HL-60 (cell line): ENCODE data around the gene RUNX3.

ENCODE experiments used
- DNase-seq, 2 experiments: peaks; one replicate each; pipeline ENCODE4 v3.0.0-alpha.2; 2010 to 2020; ENCODE audit warnings: low read depth in 1 of 2, low spot score in 1 of 2
- H3K27ac ChIP-seq: fragments of 250-450 bp; sonication (Bioruptor Pico); replicated peaks from 2 replicates; pipeline ENCODE4 v1.5.1; 2020; ENCODE audit warnings: mild to moderate bottlenecking, moderate library complexity
- H3K27me3 ChIP-seq: fragments of 250-450 bp; sonication (Bioruptor Pico); 2 replicates; pipeline ENCODE4 v1.5.1; 2021; ENCODE audit warnings: mild to moderate bottlenecking, moderate library complexity; ENCODE audit not compliant: insufficient read depth, poor library complexity, severe bottlenecking
- H3K4me3 ChIP-seq: replicated peaks from 2 replicates; pipeline ENCODE4 v1.5.1; 2011; ENCODE audit warnings: mild to moderate bottlenecking, control low read depth, low read length; ENCODE audit not compliant: insufficient read depth
- GABPA ChIP-seq: IDR thresholded peaks from 2 replicates; pipeline ENCODE4 v1.6.1; 2012; ENCODE audit warnings: low read depth
- POLR2AphosphoS5 ChIP-seq: IDR thresholded peaks from 2 replicates; pipeline ENCODE4 v1.6.1; 2012; ENCODE audit warnings: low read depth
- SPI1 ChIP-seq: IDR thresholded peaks from 2 replicates; pipeline ENCODE4 v1.6.1; 2012; ENCODE audit warnings: low read depth, mild to moderate bottlenecking, borderline replicate concordance
- TF ChIP-seq, protein P1 (sequence below): IDR thresholded peaks from 2 replicates; pipeline ENCODE4 v1.6.1; 2012; ENCODE audit warnings: low read depth; ENCODE audit not compliant: insufficient replicate concordance
- TF ChIP-seq, protein P2 (sequence below): IDR thresholded peaks from one replicate; pipeline ENCODE4 v1.5.1; 2011; ENCODE audit warnings: low read length, control low read depth, inconsistent platforms; ENCODE audit not compliant: insufficient read depth

The RUNX3 gene

DNA sequence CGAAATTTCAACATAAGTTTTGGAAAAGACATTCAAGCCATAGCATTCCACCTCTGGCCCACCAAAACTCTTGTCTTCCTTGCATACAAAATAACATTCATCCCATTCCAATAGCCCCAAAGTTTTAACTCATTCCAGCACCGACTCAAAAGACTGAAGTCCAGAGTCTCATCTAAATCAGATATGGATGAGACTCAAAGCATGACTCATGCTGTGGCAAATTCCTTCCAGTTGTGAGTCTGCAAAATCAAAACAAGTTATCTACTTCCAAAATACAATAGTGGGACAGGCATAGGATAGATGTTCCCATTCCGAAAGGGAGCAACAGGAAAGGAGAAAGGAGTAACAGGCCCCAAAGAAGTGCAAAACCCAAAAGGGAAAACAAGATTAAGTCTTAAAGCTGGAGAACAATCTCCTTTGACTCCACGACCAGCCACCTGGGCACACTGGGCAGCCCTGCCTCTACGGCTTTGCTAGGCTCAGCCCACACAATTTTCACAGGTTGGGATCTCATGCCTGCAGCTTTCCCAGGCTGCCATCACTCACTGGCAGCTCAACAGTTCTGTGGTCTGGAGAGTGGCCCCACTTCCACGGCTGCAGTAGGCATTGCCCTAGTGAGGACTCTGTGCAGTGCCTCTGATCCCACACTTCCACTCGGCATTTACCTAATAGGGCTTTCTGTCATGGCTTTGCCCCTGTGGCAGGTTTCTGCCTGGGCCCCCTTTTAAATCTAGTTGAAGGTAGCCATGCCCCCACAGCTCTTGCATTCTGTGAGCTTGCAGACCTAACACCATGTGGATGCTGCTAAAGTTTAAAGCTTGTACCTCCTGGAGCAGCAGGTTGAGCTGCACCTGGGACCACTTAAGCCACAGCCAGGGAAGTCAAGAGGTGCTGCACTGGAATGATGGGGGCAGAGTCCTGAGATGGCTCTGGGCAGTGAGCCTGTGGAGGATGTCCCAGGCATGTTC is 51.0 kb downstream of the RUNX3 start:
- H3K27me3 ChIP-seq: no peaks in the 10 kb centered on the region
- H3K4me3 ChIP-seq: no peak overlapping the region
- no peak for DNase-seq
- TF ChIP-seq, protein P1, sequence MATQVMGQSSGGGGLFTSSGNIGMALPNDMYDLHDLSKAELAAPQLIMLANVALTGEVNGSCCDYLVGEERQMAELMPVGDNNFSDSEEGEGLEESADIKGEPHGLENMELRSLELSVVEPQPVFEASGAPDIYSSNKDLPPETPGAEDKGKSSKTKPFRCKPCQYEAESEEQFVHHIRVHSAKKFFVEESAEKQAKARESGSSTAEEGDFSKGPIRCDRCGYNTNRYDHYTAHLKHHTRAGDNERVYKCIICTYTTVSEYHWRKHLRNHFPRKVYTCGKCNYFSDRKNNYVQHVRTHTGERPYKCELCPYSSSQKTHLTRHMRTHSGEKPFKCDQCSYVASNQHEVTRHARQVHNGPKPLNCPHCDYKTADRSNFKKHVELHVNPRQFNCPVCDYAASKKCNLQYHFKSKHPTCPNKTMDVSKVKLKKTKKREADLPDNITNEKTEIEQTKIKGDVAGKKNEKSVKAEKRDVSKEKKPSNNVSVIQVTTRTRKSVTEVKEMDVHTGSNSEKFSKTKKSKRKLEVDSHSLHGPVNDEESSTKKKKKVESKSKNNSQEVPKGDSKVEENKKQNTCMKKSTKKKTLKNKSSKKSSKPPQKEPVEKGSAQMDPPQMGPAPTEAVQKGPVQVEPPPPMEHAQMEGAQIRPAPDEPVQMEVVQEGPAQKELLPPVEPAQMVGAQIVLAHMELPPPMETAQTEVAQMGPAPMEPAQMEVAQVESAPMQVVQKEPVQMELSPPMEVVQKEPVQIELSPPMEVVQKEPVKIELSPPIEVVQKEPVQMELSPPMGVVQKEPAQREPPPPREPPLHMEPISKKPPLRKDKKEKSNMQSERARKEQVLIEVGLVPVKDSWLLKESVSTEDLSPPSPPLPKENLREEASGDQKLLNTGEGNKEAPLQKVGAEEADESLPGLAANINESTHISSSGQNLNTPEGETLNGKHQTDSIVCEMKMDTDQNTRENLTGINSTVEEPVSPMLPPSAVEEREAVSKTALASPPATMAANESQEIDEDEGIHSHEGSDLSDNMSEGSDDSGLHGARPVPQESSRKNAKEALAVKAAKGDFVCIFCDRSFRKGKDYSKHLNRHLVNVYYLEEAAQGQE: no peak
- no peak for TF ChIP-seq POLR2AphosphoS5
- no peak for TF ChIP-seq GABPA
- TF ChIP-seq SPI1: no peak
- TF ChIP-seq, protein P2, sequence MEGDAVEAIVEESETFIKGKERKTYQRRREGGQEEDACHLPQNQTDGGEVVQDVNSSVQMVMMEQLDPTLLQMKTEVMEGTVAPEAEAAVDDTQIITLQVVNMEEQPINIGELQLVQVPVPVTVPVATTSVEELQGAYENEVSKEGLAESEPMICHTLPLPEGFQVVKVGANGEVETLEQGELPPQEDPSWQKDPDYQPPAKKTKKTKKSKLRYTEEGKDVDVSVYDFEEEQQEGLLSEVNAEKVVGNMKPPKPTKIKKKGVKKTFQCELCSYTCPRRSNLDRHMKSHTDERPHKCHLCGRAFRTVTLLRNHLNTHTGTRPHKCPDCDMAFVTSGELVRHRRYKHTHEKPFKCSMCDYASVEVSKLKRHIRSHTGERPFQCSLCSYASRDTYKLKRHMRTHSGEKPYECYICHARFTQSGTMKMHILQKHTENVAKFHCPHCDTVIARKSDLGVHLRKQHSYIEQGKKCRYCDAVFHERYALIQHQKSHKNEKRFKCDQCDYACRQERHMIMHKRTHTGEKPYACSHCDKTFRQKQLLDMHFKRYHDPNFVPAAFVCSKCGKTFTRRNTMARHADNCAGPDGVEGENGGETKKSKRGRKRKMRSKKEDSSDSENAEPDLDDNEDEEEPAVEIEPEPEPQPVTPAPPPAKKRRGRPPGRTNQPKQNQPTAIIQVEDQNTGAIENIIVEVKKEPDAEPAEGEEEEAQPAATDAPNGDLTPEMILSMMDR: no peak
- no peak overlapping the region for H3K27ac ChIP-seq

DNA sequence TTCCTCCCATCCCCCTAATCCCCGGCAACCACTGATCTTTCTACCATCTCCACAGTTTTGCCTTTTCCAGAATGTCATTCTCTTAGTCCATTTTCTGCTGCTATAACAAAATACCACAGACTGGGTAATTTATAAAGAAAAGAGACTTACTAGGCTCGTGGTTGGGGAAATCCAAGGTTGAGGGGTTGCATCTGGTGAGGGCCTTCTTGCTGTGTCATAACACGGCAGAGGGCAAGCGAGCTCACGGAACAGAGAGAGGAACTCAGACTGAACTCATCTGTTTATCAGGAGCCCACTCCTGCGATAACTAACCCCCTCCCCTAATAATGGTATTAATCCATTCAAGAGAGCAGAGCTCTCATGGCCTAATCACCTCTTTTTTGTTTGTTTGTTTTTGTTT is 52.0 kb downstream of the RUNX3 start:
- no peaks in the 10 kb centered on the region for H3K27me3 ChIP-seq
- H3K4me3 ChIP-seq: no peak overlapping the region
- DNase-seq: no peak
- TF ChIP-seq GABPA (no peak), POLR2AphosphoS5 (no peak), SPI1 (no peak)
- TF ChIP-seq, protein P1: no peak
- TF ChIP-seq, protein P2: no peak
- H3K27ac ChIP-seq: no peak overlapping the region

DNA sequence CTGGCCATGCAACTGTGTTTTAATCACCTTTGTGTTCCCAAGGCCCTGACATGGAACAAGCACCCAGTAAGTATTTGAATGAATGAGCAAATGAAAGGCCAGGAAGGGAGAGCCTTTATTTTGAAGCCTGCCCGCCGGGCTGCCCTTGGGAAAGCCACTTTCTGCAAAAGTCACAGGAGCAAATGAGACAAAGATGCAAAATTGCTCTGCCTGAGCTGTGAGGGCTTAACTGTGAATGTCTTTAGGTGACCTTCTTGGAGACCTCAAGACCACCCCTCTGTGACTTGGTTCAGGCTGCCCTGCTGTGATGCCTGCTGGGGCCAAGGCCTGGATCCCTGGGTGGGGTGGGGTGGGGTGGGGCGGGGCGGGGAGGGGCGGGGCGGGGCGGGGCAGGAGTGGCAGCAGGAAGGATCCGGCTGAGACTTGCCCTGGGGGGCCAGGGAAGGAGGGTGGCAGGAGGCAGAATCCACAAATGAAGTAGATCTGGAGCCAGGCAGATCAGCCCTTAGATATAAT is 54.0 kb downstream of the RUNX3 start:
- TF ChIP-seq, protein P1: no peak
- TF ChIP-seq, protein P2: no peak
- Histone ChIP-seq H3K4me3 (no peak overlapping the region), H3K27ac (no peak overlapping the region), H3K27me3 (no peaks in the 10 kb centered on the region)
- no peak for DNase-seq
